Endothelial cell of umbilical vein (primary cell): ENCODE measurements around the gene PLPPR4. TPM values are rescaled to one million over a fixed set of nuclear protein-coding genes. Genes with fewer than 3 reads are reported as not detected.

Experiments used
- BruUV-seq: library from RNA; stranded (reverse); fragments of 400-500 nt; replicated peaks from 2 replicates; lab custom pipeline; 2021; lab: Mats Ljungman, UMichigan
- CTCF ChIA-PET: fragments of 300-600, 350-600 bp; sonication (Branson Sonifier 250); formaldehyde crosslinking; loops from one replicate; lab custom pipeline; 2021; ENCODE audit warnings: antibody characterized with exemption, inconsistent platforms; lab: Charles Lee
- POLR2A ChIA-PET: fragments of 300-600, 350-600 bp; sonication (Branson Sonifier 250); formaldehyde crosslinking; loops from one replicate; lab custom pipeline; 2021; ENCODE audit warnings: antibody characterized with exemption, inconsistent platforms; lab: Charles Lee
- DNase-seq: peaks from one replicate; pipeline ENCODE4 v3.0.0-alpha.2; 2011; ENCODE audit warnings: low read depth, low spot score
- FAIRE-seq: peaks from 2 replicates; lab custom pipeline; 2011; peaks lifted over from hg19 to GRCh38; lab: Jason Lieb, UNC
- H2AFZ ChIP-seq: 2 replicates; pipeline ENCODE4 v1.6.0; 2012; ENCODE audit warnings: low read depth, low read length, control low read depth, inconsistent platforms
- H3K27ac ChIP-seq: 2 replicates; pipeline ENCODE4 v1.5.1; 2011; ENCODE audit warnings: low read depth, mild to moderate bottlenecking, control low read depth, low read length, moderate library complexity; ENCODE audit not compliant: insufficient read depth
- H3K27me3 ChIP-seq, 2 experiments: 2 replicates each; pipeline versions ENCODE4 v1.6.0 to v1.6.1; 2011; ENCODE audit warnings: low read length in 2 of 2, mixed read lengths in 1 of 2; ENCODE audit not compliant: control insufficient read depth in 2 of 2, insufficient read depth in 2 of 2
- H3K36me3 ChIP-seq, 2 experiments: 2 replicates in 1 of 2; 3 replicates in 1 of 2; pipeline ENCODE4 v1.5.1; 2011; ENCODE audit warnings: low read length in 2 of 2, mild to moderate bottlenecking in 1 of 2, moderate library complexity in 1 of 2; ENCODE audit not compliant: control insufficient read depth in 2 of 2, insufficient read depth in 2 of 2; ENCODE audit errors: extremely low read depth in 1 of 2
- H3K4me1 ChIP-seq: 3 replicates; pipeline ENCODE4 v1.5.1; 2011; ENCODE audit warnings: mild to moderate bottlenecking, low read length; ENCODE audit not compliant: control insufficient read depth, insufficient read depth; ENCODE audit errors: extremely low read depth
- H3K4me2 ChIP-seq: 2 replicates; pipeline ENCODE4 v1.6.1; 2011; ENCODE audit warnings: low read length, control low read depth, mixed read lengths; ENCODE audit not compliant: insufficient read depth
- H3K4me3 ChIP-seq, 3 experiments: fragments of 200-600 bp in 1 of 3; sonication (generic), shearing (Covaris generic) in 1 of 3; replicated peaks in 1 of 3; 2 replicates each; pipeline ENCODE4 v1.5.1; 2011 to 2016; ENCODE audit warnings: control low read depth in 3 of 3, low read length in 3 of 3, mild to moderate bottlenecking in 2 of 3, inconsistent platforms in 1 of 3, low read depth in 1 of 3, moderate library complexity in 1 of 3; ENCODE audit not compliant: insufficient read depth in 1 of 3
- H3K79me2 ChIP-seq: 2 replicates; pipeline ENCODE4 v1.6.0; 2012; ENCODE audit warnings: low read length, inconsistent platforms; ENCODE audit not compliant: control insufficient read depth, insufficient read depth
- H3K9ac ChIP-seq: replicated peaks from 2 replicates; pipeline ENCODE3; 2011; ENCODE audit warnings: low read length, control low read depth; ENCODE audit not compliant: insufficient read depth; ENCODE audit errors: extremely low read depth
- H3K9me1 ChIP-seq: replicated peaks from 3 replicates; pipeline ENCODE4 v1.6.0; 2011; ENCODE audit warnings: mild to moderate bottlenecking, low read length; ENCODE audit not compliant: control insufficient read depth, insufficient read depth; ENCODE audit errors: extremely low read depth
- H3K9me3 ChIP-seq: replicated peaks from 2 replicates; pipeline ENCODE4 v1.5.1; 2012; ENCODE audit warnings: low read length, inconsistent platforms; ENCODE audit not compliant: control insufficient read depth, insufficient read depth
- H4K20me1 ChIP-seq: replicated peaks from 2 replicates; pipeline ENCODE3; 2011; ENCODE audit warnings: mild to moderate bottlenecking, low read length; ENCODE audit not compliant: control insufficient read depth, insufficient read depth; ENCODE audit errors: extremely low read depth
- EZH2 ChIP-seq: IDR thresholded peaks from 2 replicates; pipeline ENCODE4 v1.6.1; 2012; ENCODE audit warnings: borderline replicate concordance, low read depth, mild to moderate bottlenecking, moderate library complexity, low read length, inconsistent platforms; ENCODE audit not compliant: severe bottlenecking
- FOS ChIP-seq: IDR thresholded peaks from 2 replicates; pipeline ENCODE4 v1.6.1; 2011; ENCODE audit warnings: mild to moderate bottlenecking, low read length, moderate library complexity, borderline replicate concordance; ENCODE audit not compliant: insufficient read depth
- GATA2 ChIP-seq: IDR thresholded peaks from 2 replicates; pipeline ENCODE4 v1.7.0; 2011; ENCODE audit warnings: low read depth, mild to moderate bottlenecking, moderate library complexity, mixed read lengths, low read length; ENCODE audit not compliant: insufficient read length, insufficient read depth
- JUN ChIP-seq: IDR thresholded peaks from 2 replicates; pipeline ENCODE4 v1.6.1; 2011; ENCODE audit warnings: borderline replicate concordance, low read depth; ENCODE audit not compliant: insufficient read length, insufficient read depth
- MAX ChIP-seq: IDR thresholded peaks from 2 replicates; pipeline ENCODE4 v1.6.1; 2011; ENCODE audit not compliant: insufficient read depth, insufficient read length
- MYC ChIP-seq: IDR thresholded peaks from one replicate; pipeline ENCODE4 v1.6.1; 2011; ENCODE audit warnings: mild to moderate bottlenecking, low read depth, low read length
- POLR2A ChIP-seq: IDR thresholded peaks from 2 replicates; pipeline ENCODE4 v1.6.1; 2012; ENCODE audit warnings: low read depth, mild to moderate bottlenecking, control low read depth, low read length
- POLR2AphosphoS5 ChIP-seq: IDR thresholded peaks from 2 replicates; pipeline ENCODE4 v1.6.1; 2012; ENCODE audit warnings: low read depth, mild to moderate bottlenecking, control low read depth, low read length, moderate library complexity; ENCODE audit not compliant: insufficient read depth
- dilution Hi-C: fragments of 300-500 bp; cut with MboI; formaldehyde crosslinking; loops from one replicate; pipeline ENCODE4 v1.15.0; 2019; ENCODE audit warnings: low sequenced_read_pairs; ENCODE audit not compliant: extremely low pct_ligation_motif_present
- intact Hi-C: fragments of 100-400 bp; cut with micrococcal nuclease; formaldehyde crosslinking; loops from one replicate; pipeline ENCODE4 v1.10.0; 2022
- polyA plus RNA-seq, 4 experiments: library from polyadenylated mRNA; depleted of rRNA in 3 of 4; stranded (reverse) in 3 of 4; unstranded in 1 of 4; fragments of >200 nt; gene quantifications; 2 replicates each; pipeline versions ENCODE4 v1.2.1 to v1.2.3, GENCODE V29; 2011 to 2012; ENCODE audit warnings: missing spikeins in 1 of 4
- total RNA-seq: library from RNA; stranded (reverse); gene quantifications from 2 replicates; pipeline ENCODE4 v1.2.3, GENCODE V29; 2021
- TF ChIP-seq, protein P1 (sequence below), 2 donors: IDR thresholded peaks; 1 replicate in 1 of 2; 2 replicates in 1 of 2; pipeline ENCODE4 v1.5.1; 2011; ENCODE audit warnings: low read length in 2 of 2, mild to moderate bottlenecking in 2 of 2, moderate library complexity in 2 of 2, control low read depth in 1 of 2, inconsistent platforms in 1 of 2, low read depth in 1 of 2; ENCODE audit not compliant: insufficient read depth in 1 of 2; ENCODE audit errors: extremely low read depth in 1 of 2

The PLPPR4 gene
- total and polyA plus RNA-seq, 2 donors (not counting 3 experiments of a cell fraction or from before 2014, with no cell fraction given) = not detected

- Histone ChIP-seq H4K20me1 (no peaks in the 10 kb centered on the region), H3K36me3 (no peaks in the 10 kb centered on the region), H3K4me1 (no peaks in the 10 kb centered on the region), H3K9me1 (no peaks in the 10 kb centered on the region), H3K9ac (no peak overlapping the region), H3K4me3 (no peak overlapping the region), H3K4me2 (no peak overlapping the region), H3K9me3 (no peaks in the 10 kb centered on the region), H3K27me3 (peaks cover 2 to 12% of the 10 kb centered on the region in 2 experiments), H3K79me2 (no peaks in the 10 kb centered on the region), H2AFZ (no peak overlapping the region), H3K27ac (no peak overlapping the region)
- ChIA-PET CTCF (no interaction called here), POLR2A (no interaction called here)
- FAIRE-seq (no peak), DNase-seq (no peak)
- dilution Hi-C loops = no loop called here
- no TSS peak for BruUV-seq
- intact Hi-C loops = no loop called here
- no peak for TF ChIP-seq EZH2
- no peak for TF ChIP-seq POLR2AphosphoS5
- TF ChIP-seq GATA2 = no peak
- TF ChIP-seq JUN = no peak
- TF ChIP-seq, protein P1, sequence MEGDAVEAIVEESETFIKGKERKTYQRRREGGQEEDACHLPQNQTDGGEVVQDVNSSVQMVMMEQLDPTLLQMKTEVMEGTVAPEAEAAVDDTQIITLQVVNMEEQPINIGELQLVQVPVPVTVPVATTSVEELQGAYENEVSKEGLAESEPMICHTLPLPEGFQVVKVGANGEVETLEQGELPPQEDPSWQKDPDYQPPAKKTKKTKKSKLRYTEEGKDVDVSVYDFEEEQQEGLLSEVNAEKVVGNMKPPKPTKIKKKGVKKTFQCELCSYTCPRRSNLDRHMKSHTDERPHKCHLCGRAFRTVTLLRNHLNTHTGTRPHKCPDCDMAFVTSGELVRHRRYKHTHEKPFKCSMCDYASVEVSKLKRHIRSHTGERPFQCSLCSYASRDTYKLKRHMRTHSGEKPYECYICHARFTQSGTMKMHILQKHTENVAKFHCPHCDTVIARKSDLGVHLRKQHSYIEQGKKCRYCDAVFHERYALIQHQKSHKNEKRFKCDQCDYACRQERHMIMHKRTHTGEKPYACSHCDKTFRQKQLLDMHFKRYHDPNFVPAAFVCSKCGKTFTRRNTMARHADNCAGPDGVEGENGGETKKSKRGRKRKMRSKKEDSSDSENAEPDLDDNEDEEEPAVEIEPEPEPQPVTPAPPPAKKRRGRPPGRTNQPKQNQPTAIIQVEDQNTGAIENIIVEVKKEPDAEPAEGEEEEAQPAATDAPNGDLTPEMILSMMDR (IDR thresholded peaks at IDR 0.05; ENCODE audit: extremely low read depth in 1 of 2, insufficient read depth in 1 of 2, low read depth in 1 of 2, low read length in 2 of 2) = no peak
- TF ChIP-seq MYC = no peak
- no peak for TF ChIP-seq POLR2A
- no peak for TF ChIP-seq FOS
- no peak for TF ChIP-seq MAX
Measured at GRCh38 chr1:99271249-99271648, 7.0 kb downstream of the PLPPR4 start.
